ENCODE data around the gene FEN1.

FEN1 gene

GRCh38 chr11:61820174-61820573 is 27.5 kb downstream of the FEN1 start:
- no peak for DNase-seq (ENCODE audit: low read depth)

DNA sequence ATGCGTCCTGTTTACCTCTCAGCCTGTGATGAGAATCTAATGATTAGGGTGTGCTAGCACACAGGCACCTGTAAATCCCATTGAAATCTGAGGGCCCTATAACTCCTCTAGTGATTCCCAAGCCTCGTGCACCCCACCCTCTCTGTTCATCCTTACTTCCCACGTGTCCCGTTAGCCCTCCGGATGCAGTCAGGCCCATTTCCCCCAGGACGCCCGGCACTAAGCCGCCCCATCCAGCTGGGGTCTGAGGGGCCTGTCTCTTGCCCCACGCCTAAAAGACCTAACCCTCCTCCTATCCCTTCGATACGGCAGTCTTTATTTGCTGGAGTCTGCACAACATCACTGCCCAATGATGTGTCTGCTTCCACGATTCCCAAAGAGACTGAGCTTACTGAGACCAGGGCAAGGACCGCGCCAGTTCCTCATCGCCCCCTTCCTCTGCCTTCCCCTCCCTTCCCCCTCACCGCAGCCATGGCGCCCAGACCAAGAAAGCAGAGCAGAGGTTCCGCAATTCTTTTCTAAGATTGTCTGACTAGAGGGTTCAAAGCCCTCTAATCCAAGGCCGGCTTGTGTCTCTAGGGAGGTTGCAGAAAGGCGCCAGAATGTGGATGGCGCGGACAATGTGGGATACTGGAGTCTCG is 34.3 kb downstream of the FEN1 start:
- no peak for DNase-seq (ENCODE audit: low read depth)

- DNase-seq (ENCODE audit: low read depth), result peak; percentile 93
Measured at GRCh38 chr11:61827571-61828378, 35.1 kb downstream of the FEN1 start, which contains the start of gene FADS2. Gene FADS2, plus strand, starts transcription at chr11:61828300. Its CDS starts 91 bp downstream, at chr11:61828391.

DNA sequence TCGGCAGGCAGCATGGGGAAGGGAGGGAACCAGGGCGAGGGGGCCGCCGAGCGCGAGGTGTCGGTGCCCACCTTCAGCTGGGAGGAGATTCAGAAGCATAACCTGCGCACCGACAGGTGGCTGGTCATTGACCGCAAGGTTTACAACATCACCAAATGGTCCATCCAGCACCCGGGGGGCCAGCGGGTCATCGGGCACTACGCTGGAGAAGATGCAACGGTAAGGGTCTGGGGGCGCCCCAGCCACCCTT is 35.6 kb downstream of the FEN1 start:
- DNase-seq (ENCODE audit: low read depth), result no peak

DNA sequence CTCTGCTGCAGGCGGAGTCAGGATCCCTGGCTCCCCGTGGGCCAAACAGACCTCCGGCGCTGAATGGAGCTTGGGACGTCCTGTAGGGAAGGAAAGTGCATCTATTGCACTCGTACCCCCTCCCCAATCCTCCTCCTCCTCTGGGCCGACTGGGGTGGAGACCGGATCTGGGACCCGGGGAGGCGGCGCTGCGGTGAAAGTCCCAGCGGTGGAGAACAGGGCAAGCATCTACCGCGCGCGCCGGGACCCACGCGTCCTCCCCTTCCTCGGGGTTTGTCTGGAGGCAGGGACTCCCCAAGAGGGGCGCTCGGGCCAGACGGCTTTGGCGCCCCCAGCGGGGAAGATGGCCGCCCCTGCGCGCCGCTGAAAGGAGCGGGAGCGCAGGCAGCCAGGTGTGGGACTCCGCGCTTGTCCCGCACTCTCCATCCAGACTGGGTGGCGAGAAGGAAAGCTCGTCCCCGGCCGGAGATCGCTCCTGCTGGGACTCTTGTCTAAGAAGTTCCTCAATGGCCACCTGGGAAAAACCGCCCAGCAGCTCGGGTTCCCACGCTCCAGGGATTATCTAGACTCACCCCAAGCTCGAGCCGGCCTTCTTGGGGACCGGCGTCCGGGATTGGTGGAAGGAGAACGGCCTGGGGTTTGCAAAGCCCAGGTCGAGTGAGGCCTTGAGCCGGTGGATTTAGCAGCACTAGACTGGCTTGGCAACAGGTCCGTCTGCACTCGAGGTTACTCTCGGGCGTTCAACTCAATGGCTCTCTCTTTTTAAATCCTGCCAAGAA is 36.1 kb downstream of the FEN1 start:
- DNase-seq (ENCODE audit: low read depth), result no peak

DNA sequence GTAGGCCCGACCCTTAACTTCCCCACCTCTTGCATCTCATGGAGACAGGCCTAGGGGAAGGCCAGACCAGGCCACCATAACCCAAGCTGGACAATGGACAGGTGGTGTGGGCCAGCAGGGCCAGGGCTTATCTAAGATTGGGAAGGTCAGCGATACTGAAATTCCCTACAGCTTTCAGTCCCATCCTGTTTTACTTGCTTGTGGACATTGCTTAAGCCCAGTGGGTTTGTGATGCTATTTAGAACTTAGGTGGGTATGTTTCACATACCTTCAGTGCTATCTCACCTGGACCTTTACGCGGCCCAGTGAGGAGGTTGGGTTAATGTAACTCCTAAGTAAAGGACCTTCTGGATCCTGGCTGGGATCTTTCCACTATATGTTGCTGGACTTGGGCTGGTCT is 37.1 kb downstream of the FEN1 start:
- no peak for DNase-seq (ENCODE audit: low read depth)

DNA sequence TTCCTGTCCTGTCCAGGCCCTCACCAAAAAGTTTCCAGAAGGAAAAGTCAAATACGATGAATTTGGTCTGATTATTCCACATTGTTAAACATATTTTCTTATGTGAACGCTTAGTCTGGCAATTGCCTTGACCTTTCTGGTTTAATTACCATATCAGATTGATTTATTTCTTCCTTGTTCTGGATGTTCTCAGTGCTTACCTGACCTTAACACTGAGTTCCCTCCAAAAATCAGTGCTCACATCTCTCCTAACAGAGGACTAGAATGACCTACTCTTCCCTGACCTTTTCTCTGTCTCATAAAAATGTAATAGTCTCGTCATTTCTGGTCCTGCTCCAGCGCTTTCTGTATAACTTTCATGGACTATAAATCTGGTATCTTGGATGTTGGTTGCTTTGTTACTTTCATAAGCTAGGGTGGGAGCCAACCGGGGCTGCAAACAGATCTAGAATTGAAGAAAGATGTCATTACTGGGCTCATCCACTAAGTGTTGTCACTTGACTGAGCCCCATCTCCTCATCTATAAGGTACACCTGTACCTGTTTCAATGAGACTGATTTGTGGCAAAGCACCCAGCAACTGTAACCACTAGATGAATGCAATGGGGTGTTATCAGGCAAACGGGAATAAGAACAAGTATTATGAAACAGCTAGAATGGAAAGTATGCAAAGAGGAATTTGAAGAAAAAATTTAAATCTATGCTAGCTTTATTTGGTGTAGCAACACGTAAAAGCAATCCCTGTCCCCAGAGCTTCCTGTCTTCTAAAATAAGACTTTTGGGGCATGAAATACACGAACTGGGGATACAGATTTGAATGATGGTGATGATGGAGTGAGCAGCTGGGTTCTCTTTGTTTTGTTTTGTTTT is 37.8 kb downstream of the FEN1 start:
- DNase-seq (ENCODE audit: low read depth), result no peak

DNA sequence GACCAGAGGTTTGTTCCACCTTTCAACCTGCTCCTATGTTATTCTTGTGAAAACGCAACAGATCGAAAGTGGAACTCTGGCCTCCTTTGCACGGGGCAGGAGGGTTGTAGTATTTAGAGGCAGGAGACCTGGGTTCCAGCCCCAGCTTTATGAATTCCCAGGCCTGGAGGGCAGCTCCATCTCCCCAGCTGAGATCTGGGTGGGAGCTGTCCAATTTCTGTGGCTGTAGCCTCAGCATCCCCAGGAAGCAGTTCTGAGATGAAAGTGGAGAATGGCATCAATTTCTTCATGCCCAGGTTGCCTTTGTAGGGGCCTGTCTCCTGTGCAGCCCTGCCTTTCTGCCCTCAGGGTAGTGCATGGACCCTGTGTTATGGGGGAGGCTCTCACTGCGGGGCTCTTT is 39.5 kb downstream of the FEN1 start:
- no peak for DNase-seq (ENCODE audit: low read depth)

DNA sequence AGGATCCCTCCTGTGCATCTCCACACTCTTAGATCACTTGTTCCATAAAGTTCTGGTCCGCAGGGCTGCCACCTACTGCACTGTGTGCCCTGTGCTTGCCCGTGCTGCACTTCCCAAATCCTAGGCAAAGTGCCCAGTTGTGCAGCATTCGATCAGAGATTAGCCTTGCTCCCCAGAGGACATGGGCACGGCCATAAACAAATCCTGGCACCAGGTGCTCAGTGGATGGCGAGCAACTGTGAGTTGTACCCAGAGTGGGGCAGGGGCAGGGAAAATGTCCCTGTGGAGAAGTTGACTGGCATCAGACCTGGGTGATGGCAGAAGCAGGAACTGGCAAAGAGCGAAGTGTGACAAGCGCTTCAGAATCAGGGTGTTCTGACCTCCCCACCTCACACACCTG is 40.0 kb downstream of the FEN1 start:
- DNase-seq (ENCODE audit: low read depth), result no peak

DNA sequence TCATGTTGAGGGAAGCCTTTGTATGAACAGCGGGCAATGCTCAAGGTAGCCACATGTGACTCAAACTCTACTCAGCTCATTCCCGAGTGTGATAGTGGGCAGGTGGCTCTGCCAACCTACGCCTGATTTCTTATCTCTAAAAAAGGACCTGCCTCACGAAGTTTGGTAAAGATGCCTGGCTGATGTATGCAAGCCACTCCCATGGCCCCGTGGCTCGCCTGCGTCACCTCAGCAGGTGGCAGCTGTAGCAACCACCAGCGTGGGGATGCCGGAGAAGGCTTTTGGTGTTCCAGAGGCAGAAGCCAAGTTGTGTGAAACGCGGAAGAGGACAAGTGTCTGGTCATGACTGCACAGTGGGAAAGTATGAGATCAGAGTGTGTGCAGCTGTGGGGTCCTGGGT is 40.8 kb downstream of the FEN1 start:
- no peak for DNase-seq (ENCODE audit: low read depth)

DNA sequence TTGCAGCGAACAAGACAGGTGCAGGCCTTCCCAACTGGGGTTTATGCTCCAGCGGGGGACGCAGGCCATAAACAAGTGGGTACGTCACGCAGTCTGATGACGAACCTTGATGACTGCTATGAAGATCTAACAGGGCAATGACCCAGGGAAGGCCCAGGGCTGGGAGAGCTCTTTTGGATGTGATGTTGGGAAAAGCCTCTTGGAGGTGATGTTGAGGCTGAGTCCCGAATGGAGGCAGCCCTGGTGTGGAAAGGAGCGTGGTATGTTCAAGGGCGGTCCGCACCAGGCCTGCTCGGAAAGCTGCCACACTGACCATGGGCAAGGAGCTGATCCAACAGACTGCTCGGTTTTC is 41.2 kb downstream of the FEN1 start:
- DNase-seq (ENCODE audit: low read depth), result no peak

- peak; percentile 62 for DNase-seq (ENCODE audit: low read depth)
Measured at GRCh38 chr11:61834278-61835048, 41.8 kb downstream of the FEN1 start.

- no peak for DNase-seq (ENCODE audit: low read depth)
Measured at GRCh38 chr11:61836193-61836592, 43.5 kb downstream of the FEN1 start.

DNA sequence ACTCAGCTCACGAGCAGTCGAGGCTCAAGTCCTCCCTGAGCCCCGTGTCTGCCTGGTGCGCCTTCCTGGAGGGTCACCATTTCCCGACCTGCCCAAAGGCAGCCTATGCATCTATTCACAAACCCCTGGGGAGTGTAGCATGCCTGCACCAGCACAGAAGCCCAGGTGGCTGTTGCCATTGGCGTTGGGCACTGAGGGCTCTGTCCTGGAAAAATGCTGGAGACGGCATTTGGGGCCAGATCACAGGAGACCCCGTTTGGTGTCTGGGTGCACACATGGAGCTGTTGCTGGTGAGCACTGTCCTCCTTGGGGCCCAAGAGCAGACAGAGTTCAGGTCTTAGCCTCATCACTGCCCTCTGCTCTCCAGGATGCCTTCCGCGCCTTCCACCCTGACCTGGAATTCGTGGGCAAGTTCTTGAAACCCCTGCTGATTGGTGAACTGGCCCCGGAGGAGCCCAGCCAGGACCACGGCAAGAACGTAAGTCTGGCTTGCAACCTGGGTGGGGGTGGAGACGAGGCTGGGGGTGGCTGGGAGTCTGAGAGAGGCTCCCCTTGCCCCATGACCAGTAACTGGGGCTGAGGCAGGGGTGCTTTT is 44.8 kb downstream of the FEN1 start:
- no peak for DNase-seq (ENCODE audit: low read depth)

- DNase-seq (ENCODE audit: low read depth), result no peak
Measured at GRCh38 chr11:61838501-61838900, 45.8 kb downstream of the FEN1 start.

GRCh38 chr11:61838921-61839320 is 46.2 kb downstream of the FEN1 start:
- no peak for DNase-seq (ENCODE audit: low read depth)

GRCh38 chr11:61839742-61840141 is 47.0 kb downstream of the FEN1 start:
- no peak for DNase-seq (ENCODE audit: low read depth)

DNA sequence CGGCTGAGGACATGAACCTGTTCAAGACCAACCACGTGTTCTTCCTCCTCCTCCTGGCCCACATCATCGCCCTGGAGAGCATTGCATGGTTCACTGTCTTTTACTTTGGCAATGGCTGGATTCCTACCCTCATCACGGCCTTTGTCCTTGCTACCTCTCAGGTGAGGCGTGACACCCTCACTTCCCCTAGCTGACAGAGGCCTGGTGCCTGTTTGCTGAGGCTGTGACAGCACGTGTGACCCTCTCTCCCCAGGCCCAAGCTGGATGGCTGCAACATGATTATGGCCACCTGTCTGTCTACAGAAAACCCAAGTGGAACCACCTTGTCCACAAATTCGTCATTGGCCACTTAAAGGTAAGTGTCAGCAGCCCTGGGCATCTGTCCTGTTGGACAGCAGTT is 47.7 kb downstream of the FEN1 start:
- no peak for DNase-seq (ENCODE audit: low read depth)

DNA sequence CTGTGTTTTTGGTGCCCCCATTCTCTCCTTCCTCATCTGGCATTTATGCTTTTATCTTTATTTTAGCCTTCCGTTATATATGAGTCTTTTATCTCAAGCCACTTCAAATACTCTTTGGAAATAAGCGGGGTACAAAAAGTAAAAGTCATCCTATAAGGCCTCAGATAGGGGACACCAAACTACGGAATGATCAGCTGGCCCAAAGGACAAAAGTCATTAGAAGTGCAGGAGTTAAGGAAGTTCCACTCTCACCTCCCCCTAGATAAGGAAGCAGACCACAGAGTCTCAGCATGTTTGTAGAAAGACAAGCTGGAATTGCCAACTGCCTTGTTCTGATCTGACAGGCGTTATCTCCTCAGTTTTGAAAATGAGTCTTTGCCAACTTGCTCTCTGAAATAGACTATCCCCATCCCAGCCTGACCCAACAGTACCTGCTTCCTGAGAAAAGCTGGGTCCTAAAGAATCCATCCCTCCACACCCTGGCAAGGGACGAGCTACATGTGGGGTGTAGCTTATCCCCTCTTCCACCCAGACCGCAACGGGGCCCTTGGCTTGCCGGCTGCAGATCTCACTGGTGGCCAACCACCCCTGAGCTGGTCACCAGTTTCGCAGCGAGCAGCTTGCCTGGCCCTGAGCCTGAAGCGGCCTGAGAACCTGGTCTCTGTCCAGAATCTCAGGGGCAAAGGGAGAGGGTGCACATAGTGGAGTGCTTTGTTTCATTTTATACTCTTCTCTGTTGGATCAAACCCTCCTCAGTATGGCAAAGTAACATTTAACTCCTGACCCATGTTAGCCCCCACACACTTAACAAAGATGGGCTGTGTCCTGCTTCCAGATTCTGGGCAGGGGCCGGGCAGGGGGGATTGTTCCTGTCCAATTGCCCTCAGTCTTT is 49.2 kb downstream of the FEN1 start:
- no peak for DNase-seq (ENCODE audit: low read depth)

DNA sequence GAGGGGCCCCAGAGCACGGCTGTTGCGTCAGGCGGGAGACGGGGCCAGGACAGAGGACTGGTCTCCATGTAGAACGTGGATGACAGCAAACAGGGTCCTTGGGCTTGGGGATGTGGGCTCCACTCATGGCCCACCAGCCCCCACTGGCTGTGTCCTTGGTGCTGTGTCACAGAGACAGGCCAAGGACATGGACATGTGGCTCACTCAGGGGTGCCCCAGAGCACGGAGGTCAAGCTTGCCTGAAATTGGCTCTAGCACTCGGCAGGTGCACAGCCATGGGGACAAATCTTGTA is 49.8 kb downstream of the FEN1 start:
- DNase-seq (ENCODE audit: low read depth), result no peak

All from fibroblast of the conjunctiva (primary cell).